Measurements from ENCODE around the gene S100A8. TPM values are rescaled to one million over a fixed set of nuclear protein-coding genes. Genes with fewer than 3 reads are reported as not detected.
"Not testable (repeated sequence)": the region's sequence is repeated elsewhere in the genome, so short reads cannot be mapped to it uniquely, and the experiment has no call there.

S100A8 gene
- polyA plus RNA-seq, 3 donors: 5.3 to 17.8 (median 14.4) TPM

DNA sequence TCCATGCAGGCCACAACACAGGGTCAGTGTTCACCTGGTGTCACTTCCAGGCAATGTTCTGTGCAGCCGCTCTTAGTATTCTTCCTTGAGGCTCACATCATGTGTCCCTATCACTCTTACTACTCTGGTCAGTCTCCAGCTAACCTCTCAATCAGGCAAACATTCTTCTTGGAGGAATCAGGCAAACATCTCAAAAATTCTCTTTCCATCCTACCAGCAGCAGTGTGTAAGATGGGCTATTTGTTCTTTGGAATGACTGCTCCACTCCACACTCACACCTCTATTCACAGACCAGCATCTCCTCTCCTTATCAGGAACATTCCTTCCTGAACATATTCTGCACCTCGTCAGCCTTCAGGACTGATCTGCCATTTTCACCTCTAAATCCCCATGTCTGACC is 29.4 kb upstream of the S100A8 start:
- no peak for DNase-seq

GRCh38 chr1:153419436-153419793 is 28.5 kb upstream of the S100A8 start:
- DNase-seq: not testable (repeated sequence)

DNA sequence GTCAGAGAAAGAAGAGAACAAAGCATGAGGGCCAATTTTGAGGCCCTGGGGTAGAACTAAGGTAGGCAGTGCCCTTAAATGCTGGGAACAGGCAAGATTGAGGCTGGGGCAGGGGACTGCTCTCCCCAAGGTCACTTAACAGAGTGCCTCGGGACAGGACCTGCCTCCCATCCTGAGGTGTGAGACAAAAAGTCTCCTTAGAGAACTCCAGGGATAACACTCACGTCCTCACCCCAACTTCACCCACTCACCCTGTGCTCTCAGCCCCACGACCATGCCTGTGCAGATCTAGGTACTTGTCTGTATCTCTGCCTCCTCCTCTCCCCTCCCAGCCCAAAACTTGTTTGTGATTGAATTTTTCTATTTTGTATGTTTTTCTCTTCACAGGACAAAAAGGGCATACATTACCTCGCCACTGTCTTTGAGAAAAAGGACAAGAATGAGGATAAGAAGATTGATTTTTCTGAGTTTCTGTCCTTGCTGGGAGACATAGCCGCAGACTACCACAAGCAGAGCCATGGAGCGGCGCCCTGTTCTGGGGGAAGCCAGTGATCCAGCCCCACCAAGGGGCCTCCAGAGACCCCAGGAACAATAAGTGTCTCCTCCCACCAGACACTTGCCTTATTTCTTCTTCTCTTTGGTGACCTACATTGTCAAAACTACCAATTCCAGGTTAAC is 28.0 kb upstream of the S100A8 start:
- DNase-seq: not testable (repeated sequence)

- DNase-seq: no peak
Observed at GRCh38 chr1:153417136-153417888, 26.4 kb upstream of the S100A8 start.

DNA sequence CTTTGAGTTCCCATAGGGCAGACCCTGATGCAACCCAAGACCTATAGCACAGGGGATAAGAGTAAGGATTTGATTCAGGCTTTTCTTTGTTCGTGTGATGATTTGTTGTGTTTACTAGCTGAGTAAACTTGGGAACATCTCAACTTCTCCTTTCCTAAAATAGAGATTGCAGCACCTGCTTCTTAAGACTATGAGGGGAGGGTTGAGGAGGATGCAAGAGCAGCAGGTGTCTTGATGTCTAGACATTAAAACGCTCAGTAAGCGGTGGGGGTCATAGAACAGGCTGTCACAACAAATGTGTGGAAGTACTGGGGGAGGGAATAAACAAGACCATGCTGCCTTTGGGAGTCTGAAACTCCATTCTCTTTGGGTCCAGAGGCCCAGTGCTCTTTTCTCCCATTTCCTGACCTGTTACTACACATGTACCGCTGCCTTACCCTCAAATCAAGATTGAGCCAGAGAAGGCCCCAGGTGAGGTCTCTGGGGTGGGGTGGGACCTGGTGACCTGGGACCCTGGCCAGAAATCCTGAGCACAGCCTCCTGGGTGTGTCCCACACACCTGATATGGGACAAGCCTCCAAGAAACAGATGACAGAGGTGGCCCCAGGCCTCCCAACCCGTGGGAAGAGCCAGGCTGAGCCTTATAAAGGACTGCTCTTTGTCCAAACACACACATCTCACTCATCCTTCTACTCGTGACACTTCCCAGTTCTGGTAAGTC is 25.1 kb upstream of the S100A8 start, which contains the start of gene S100A7A:
Gene S100A7A, plus strand, starts transcription at position 671 of the 721 bp plus-strand sequence. CDS start 1,563 bp downstream, outside the sequence.
- no peak for DNase-seq

GRCh38 chr1:153413961-153414360 is 23.1 kb upstream of the S100A8 start:
- not testable (repeated sequence) for DNase-seq

DNA sequence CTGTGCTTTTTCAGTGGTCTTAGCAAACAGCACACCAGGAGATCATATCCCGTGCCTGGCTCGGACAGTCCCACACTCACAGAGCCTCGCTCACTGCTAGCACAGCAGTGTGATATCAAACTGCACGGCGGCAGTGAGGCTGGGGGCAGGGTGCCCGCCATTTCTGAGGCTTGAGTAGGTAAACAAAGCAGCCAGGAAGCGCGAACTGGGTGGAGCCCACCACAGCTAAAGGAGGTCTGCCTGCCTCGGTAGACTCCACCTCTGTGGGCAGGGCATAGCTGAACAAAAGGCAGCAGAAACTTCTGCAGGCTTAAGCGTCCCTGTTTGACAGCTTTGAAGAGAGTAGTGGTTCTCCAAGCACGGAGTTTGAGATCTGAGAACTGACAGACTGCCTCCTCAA is 16.4 kb upstream of the S100A8 start:
- DNase-seq: not testable (repeated sequence)

- not testable (repeated sequence) for DNase-seq
Observed at GRCh38 chr1:153405825-153406599, 15.1 kb upstream of the S100A8 start.

DNA sequence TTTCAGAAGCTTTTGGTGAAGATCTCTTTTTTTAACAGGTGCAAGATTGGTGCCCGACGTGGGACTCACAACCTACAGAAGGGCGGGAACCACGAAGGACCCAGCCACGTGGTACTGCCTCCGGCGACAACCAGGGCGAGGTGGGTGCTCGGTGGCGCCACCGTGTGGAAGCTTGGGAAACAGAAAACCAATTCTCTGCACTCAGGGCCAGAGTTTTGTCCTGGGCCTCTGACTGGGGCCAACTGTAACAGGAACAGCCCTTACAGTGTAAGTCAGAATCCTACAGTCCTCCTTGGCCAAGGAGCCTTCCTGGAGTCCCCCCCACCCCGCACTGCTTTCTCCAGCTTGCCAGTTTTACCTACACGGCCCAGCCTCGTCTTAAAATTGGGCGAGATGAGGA is 13.9 kb upstream of the S100A8 start:
- DNase-seq: no peak

DNA sequence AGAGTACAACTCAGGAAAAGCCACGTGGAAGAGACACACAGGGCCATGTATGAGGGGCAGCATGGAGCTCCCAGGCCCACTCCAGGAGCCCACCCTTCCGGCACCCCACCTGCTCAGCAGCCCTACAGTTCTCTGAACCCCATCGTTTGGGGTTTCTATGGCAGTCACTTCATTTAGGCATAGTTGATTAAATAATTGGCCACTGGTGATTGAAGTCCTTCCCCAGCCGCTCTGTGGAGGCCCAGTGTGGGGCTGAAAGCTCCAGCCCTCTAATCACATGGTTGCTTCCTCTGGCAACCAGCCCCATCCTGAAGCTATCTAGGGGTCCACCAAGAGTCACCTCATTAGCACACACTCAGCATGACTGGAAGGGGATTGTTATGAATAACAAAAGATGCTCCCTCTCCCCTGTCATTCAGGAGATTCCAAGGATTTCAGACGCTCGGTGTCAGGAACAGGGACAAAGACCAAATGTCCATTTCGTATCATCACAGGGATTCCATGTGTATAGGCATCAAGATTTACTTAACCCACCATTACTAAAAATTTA is 13.3 kb upstream of the S100A8 start:
- DNase-seq: no peak

GRCh38 chr1:153403421-153404085 is 12.7 kb upstream of the S100A8 start:
- DNase-seq: no peak

DNA sequence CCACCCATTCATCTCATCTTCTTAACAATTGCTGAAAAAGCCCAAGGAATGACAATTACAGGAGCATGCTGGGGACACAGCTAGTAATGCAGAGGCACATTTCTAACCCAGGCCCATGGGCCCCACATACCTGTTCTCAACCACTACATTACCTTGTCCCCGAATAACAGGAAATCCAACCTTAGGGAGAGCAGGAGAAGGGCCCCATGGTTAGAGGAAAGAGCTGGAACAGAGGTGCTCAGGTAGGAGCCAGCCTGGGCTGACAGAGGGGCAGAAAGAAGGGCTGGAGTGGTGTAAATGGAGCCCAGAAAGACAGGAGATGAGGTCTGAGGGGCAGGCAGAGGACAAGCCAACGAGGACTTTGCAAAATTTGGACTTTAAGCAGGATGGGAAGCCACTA is 11.4 kb upstream of the S100A8 start:
- DNase-seq: no peak

DNA sequence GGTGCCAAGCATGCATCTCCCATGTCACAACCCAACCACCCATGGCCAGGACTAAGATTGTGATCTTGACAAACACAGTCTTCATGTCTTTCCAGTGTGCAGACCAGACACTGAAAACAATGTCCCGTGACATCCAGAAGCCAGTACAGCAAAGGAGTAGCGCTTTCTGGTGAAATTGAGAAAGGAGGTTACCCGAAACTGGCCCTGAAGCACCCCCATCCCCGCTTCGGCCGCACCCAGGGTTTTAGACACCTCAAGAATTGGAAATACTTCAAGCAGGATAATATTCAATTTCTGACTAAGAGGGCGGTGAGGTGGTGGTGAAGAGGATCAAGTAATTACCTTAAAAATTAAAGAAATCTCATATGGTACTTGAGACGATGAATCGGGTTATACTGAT is 10.6 kb upstream of the S100A8 start:
- DNase-seq: no peak

DNA sequence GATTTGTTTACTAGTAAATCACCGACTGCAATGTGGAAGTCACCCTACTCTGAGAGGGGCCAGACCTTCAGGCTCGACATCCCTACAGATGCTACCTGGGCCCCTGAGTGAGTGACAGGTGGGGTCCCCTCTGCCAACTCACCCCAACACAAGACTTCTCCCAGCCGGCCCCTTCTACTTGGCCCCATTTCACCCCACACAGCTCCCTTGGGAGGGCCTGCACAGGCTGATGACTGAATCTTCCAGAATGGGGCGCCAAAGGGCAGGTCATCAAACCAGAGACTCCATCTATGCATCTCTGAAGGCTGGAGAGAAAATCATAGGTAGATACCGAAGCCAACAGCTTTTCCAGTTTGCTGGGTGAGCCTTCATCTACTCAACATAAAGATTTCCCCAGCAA is 9.4 kb upstream of the S100A8 start:
- DNase-seq: no peak

- DNase-seq: no peak
Observed at GRCh38 chr1:153399401-153400055, 8.7 kb upstream of the S100A8 start.

- DNase-seq: no peak
Observed at GRCh38 chr1:153397924-153398651, 7.2 kb upstream of the S100A8 start.

GRCh38 chr1:153397051-153397923 is 6.4 kb upstream of the S100A8 start:
- no peak for DNase-seq

DNA sequence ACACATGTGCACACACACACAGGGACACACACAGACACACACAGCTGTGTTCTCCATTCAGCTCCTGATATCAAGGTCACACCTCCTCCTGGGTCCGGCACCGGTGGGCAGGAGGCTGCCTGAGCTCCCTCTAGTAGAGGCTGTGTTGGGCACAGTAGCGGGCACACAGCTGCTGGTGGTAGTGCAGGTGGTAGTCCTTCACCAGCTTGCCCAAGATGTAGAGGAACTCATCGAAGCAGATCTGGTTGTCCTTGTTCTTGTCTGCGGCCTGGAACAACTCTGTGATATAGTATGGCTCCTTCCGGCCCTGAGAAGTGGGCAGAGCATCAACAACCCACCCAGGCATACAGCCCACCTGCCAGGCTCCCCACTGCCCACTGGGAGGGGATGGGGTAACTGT is 5.6 kb upstream of the S100A8 start:
- no peak for DNase-seq

DNA sequence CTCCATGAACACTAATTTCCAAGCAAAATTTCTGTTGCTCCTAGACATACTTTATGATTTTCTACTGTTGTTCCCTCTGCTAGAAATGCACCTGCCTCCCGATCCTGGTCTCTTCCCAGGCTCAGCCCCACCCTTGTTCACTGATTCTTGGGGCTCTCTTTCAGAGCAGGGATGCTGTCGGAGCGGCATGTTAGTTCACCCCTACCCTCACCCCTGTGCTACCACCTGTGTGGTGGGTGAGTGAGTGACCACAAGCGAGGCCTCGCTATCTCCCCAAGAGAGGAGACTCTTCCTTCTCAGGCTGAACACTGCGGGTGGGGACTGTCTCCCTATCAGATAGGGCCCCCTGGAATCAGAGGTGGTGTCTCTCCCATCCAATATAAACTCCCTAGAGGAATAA is 4.9 kb upstream of the S100A8 start:
- DNase-seq: no peak
